GM18520 (cell line): ENCODE results near the gene FLT3.
"Not testable (repeated sequence)": the region's sequence is repeated elsewhere in the genome, so short reads cannot be mapped to it uniquely, and the experiment has no call there.

Experiments used
- ATAC-seq: cut with Tn5 transposase; IDR thresholded peaks from one replicate; pipeline ENCODE4 v1.9.1; 2021; ENCODE audit not compliant: unreplicated experiment

Gene FLT3

DNA sequence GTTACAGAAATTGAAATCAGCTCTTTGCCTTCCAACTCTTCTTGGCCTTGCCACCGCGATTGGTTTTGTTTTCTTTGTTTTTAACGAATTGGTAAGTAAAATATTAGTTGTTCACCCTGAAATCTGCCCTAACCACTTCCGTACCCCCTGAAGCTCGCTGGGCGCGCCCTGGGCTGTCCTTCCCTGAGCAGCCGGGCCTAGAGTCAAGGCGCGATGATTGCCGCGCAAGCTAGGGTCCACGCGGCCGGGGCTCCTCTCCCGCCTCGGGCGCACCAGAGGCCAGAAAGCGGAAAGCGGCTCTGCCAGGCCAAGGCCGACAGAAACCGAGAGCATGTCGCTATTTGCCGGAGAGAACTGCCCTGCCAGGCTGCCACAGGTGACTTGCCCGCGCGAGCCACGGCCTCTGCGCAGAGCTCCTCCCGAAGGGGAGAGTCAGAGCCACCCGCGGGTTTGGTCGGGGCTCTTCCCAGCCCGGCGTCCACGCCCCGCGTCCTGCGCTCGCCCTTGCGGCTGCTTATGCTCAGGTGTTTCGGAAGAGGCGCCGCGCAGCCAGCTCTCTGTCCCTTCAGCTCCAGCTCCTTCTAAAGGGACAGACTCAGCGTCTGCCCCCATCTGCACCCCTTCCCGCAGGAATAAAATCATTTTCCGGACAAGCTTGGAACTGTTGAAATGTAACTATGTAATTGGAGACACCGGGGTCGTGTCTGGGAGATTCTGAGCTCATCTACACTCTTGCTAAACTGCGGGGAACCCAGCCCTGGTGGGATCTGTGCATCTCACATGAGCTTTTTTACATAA, 124.6 kb downstream of the FLT3 start:
- ATAC-seq, result no peak

DNA sequence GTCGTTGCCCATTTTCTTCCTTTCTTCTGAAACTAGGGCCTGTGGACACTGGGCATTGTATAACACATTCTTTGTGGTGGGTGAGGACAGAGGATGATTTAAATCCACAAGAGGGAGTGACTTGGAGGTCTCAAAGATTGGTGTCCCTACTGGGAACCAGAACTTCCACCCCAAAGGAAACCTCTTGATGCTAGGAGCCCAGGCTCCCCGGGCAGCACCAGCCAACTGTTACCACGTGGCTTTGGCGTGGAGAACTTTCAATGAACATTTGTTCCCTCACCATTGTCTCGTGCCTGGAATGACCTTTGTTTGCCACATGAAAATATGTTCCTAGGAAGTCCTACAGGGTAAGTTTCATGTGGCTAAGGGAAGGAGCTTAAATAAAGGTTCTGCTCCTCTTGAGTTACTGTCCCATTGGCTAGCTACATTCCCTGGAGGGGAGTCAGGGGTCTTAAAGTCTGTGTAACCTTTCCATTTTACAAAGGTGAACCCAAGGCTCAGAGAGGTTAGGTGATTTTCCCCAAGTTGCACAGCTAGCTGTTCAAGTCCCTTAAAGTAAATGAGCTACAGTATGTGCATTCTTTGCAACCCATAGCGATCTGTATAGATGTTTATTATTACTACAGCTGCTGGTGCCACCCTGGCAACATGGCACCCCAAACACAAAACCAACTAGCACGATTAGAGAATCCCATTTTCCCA, 126.3 kb downstream of the FLT3 start:
- ATAC-seq, result no peak

DNA sequence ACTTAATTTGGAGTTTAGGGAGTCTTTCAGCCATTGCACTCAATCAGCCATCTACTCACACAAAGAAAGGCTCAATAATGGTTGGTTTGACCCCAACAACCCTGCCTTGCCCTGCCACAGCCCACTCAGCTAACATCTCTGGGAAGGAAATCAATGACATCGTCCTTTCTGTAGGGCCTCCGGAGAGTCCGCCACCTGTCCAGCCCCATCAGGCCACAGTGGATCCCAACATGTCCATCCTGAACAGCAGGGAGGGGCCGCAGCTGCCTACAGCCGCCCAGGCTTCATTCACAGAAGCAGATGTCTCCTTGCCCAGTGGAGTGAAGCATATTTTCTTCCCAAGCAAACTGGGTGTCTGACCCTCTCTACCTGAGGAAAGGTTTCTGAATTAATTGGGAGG, 127.1 kb downstream of the FLT3 start:
- no peak for ATAC-seq

DNA sequence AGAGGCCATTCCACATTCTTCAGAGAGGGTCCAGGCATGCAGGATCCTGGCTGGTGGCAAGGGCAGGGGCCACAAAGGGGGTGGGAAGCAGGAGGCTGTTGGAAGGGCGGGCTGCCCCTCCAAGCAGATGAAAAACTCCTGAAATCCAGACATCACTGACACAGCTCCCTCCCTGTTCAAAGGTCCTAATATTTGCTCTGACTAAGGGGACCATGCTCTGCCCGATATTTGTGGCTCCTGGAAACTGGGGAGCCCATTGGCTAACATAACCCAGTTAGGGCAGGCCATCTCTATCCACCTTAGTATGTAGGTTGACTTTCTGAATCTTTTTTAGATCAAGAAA, 127.9 kb downstream of the FLT3 start:
- no peak for ATAC-seq

DNA sequence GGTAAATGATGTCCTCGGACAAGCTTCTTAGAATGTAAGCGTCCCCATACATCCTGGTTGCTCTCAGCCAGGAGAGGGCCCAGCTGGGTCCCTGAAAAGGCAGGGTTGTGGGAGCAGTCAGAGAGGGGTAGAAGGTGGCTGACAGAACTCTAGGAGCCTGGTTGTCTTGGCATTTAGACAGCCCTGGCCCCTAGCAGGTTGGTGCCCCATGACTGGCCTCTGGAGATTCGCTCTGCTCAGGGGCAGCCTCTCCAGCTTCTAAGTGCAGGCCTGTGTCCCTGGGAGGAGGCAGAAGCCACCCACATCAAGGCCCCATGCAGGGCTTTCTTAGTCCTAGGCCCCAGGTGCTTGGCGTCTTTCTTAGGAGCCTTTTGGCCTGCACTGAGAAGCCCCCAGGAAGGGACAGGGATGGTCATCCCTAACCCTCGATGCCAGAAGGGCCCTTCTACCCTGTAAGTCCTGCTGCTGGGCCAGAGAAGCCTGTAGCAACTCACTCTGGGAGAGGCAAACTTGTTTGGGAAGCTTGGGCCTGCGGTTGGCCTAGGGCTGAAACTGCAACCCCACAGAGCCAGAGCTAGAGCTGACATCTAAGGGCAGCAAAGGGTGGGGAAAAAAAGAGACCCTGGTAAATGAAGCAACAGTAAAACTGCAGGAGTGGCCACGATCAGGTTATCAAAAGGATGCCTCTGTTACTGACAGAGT, 128.4 kb downstream of the FLT3 start:
- no peak for ATAC-seq

DNA sequence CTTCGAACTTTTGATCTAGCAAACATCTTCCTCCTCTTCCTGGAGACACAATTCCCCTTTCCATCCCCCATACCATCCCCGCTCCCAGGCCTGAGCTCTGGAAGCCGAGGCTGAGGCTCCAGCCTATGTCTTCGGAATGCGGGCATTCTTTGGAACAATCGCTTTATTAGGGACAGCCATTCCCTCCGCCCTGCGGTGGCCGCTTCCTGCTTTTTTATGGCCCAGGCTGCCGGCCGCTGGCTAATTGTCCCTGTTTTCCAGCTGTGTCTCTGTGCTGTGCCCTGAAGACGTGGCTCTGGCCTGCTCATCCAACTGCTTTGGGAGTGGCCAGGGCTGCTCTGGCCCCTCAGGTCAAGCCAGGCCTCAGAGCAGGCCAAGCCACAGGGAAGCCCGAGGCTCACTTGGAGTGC, 129.1 kb downstream of the FLT3 start:
- no peak for ATAC-seq

DNA sequence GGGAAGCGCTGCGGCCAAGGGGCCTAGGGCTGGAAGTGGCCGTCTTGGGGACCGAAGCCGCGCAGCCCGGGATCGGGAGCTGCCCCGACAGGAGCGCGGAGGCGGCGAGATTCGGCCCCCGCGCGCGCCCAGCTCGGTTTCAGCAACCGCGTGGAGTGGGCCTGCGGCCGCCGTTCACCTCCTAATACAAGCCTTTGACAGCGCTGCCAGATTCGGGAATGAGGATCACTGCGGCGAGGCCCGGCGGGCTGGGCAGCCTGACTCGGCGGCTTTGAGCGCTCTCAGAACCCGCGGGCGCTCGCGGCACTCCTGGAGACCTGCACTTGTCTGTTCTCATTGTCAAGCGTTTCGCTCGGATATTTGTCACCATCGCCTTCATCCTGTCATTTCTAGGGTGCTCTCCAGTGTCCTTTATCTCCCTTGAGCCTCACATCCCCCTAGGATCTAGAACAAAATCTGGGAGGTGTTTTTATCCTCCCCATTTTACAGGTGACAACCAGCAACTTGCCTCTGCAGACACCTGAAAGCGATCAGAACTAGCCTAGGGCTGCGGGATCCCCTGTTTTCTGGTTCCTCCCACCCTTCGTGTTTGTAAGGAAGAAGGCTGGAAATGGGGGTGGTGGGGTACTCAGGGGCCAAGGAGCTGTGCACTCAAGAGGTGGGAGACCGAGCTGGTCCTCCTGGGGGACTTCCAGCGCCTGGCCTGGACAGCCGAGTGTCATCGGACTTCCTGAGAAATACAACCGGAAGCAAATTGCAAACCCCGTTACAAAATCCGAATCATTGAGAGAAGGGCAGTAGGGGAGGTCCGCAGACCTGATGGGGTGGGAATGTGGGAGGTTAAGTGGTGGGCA, 129.8 kb downstream of the FLT3 start:
- ATAC-seq, result no peak

DNA sequence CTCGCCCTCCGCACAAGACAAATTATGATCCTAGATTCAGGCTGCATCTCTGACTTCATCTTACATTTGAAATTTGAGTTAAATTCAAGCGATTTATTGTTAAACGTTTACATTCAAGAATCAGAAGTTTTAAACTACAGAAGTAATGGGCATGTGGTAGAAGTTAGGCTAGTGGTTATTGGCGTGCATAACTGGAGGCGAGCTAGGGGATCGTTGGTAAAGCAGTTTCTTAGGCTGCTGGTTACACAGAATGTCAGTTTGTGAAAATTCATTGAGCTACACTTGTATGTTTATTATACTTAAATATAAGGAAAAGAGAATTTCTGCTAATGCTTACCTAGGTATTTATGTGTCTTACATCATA, 130.5 kb downstream of the FLT3 start:
- ATAC-seq, result no peak

DNA sequence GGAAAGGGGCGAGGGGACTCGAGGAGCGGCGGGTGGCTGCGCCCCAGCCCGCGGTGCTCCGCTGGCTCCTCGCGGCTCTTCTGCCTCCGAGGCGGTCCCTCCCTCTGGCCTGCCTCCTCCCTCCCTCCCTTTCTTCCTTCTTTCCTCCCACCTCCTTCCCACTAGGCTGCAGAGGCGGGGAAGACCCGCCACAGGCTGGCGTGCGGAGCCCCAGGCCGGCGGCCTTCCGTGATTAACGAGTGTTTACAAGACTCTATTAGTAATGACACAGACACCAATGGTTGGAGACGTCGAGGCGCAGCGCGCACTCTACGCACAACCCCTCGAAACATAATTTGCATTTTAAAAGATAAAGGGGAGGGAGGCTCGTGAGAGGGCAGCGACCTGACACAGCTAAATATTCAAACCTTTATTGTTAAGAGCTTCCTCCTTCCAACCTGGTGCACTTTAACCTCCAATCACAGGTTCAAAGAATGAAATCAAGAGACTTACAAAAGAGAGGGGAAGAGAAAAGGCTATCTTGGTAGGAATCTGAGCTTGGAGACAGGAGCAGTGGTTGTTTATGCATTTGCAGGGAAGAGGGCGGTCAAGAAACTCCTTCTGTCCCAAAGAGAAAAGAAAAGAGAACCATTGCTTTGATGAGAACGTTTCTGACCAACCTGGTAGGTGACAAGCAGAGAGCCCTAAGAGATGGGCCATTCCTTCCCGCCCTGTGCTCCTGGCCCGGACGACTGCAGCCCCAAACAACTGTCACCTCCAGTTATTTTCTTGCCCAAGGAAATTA, 131.1 kb downstream of the FLT3 start, which contains the start of gene CDX2:
CDX2 (minus strand) TSS at position 234 of the 784 bp plus-strand sequence. CDS start 309 bp downstream, outside the sequence.
- no peak for ATAC-seq

DNA sequence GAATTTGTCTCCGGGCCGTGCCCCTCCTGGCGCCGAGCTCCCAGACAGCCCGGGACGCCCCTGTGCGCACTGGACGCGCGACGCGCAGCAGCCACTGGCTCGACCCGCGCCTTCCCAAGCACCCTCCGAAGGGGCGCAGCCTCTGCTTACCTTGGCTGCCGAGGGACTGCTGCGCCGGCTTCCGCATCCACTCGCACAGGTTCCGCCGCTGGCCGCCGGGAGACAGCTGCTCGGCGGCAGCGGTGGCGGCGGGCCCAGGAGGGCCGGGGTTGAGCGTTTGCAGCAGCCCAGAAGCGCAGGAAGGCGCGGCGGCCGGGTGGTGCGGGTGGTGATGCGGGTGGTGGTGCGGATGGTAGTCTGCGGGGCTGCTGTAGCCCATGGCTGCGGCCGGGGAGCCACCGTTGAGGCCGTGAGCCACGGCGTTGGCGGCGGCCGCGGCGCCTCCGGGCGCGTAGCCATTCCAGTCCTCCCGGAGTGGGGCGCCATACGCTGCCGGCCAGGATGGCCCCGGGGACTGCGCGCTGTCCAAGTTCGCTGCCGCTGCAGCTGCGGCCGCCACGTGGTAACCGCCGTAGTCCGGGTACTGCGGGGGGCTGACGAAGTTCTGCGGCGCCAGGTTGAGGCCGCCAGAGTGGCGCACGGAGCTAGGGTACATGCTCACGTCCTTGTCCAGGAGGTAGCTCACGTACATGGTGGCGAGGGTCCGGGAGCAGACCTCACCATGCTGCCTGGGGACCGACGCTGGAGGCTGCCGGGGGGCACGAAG, 131.9 kb downstream of the FLT3 start:
- no peak for ATAC-seq

DNA sequence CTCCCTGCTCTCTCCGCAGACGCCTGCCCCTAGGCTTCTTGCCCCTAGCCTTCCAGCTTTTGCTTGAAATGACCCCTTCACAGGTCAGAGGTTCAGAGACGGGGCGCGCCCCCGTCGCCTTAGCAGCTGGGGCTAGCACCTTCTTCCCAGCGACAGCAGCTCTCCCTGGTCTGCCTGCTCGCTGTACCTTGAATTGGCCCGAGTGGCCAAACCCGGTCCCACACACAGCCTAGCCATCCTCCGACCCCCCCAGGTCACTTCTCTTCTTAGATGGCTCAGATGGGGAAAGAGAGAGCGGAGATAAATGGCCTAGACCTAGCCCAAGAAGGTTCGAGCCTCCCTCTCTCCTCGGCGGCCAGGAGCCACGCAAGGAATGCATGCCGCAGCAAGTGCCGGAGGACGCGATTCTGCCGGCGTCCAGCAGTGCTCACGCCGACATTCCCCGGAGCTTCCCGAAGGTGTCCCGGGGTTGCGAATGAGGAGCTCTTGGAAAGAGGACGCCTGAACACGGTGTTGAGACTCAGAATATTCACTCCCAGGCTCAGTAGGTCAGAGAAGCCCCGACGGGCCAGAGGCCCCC, 132.6 kb downstream of the FLT3 start:
- no peak for ATAC-seq

DNA sequence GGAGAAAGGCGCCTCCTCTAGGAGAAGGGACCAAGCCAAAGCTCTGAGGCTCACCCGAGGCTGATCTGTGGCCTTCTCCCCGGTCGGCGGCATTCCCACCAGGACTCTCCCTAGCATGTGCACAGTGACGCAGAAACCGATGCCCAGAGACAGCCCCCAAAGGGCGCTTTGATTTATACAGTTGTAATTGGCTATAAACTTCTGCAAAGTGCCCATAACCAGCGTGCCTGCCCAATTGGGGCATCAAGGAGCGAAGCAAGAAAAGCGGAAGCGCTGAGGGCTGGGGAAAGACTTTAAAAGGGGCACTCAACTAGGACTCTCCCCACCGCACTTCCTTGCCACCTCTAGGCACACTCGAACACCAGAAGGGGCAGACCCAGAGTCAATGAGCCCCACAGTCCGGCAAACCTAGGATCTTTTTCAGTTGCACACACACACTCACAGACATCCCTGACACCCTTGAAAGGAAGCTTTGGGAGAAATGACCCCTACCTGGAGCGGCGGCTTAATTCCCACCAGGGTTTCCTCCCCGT, 133.1 kb downstream of the FLT3 start:
- ATAC-seq, result no peak

DNA sequence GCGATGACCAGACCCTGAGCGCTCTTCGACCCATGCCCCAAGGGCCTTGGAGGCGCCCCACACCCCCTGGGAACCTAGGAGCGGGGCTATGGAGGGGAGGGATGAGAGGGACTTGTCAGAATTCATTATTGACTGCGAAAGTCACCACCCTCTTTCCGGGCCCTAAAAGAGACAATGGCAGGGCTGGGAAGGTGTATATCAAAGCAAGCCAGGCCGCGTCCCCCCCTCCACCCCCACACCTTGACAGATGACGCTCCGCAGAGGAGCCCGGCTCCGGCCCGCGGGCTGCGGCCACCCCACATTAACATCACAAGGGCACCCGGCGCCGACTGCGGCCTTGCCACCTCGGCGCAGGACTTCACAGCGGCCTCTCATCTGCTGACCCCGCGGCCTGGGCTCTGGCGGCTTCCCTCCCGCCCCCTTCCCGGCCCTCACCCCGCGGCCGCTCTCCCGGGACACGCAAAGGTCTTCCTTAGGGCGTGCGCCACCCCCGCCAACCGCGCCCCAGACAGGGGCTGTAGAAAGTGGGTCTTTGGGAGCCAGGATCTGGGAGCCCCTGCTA, 133.7 kb downstream of the FLT3 start:
- no peak for ATAC-seq

DNA sequence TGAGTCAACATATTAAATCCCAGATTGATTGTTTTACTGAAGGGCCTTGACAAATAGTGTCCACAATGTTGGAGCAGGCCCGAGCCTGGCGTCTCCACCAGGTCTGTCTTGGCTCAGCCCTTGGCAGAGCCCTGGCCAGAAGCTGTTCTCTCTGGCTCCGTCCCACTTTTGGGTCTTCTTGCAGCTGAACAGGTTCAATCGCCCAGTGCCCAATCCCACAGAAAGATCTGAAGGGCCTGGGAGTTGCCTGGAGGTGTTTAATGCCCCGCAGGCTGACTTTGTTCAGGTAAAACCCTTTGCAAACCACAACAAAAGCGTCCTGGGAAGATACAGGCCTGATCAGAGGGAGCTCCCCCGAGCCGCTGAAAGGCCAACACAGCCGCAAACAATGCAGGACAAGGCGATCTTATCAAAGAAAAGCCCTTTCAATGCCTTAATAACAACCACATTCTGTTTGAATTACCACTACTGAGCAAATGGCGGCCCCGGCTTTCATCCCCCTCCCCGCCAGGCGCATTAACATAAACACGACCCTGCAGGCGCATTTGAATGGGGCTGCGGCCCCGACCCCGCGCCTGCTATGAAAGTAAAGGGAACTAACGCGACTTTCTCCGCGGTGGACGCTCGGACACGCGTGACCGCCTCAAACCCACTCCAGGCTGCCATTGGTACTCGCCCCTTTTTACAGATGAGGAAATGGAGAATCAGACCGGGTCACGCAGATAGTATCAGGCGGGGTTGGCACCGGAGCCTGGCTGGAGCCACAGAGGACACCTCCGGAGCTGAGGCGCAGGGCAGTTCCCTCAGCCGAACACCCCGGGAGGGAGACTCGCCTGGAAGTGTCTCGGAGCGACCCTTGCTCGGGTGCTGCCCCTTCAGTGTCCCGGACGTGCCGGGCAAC, 134.4 kb downstream of the FLT3 start:
- no peak for ATAC-seq

DNA sequence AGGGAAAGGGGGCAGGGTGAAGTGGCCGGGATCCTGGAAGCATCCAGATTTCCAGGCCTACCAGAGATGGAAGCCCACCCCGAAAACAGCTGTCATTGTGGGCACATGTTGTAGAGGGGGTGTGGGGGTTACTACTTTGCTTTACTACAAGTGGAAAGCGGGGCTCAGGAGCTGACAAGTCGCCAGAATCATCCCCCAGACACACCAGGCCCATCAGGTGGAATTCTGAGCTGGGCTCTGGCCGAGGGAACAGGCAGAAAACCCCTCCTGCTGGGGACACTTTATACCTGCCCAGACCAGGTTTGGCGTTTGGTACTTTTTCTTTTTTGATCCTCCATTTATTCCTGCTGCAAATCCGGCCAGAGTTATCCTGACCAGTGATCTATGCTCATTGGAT, 135.0 kb downstream of the FLT3 start:
- ATAC-seq, result no peak

DNA sequence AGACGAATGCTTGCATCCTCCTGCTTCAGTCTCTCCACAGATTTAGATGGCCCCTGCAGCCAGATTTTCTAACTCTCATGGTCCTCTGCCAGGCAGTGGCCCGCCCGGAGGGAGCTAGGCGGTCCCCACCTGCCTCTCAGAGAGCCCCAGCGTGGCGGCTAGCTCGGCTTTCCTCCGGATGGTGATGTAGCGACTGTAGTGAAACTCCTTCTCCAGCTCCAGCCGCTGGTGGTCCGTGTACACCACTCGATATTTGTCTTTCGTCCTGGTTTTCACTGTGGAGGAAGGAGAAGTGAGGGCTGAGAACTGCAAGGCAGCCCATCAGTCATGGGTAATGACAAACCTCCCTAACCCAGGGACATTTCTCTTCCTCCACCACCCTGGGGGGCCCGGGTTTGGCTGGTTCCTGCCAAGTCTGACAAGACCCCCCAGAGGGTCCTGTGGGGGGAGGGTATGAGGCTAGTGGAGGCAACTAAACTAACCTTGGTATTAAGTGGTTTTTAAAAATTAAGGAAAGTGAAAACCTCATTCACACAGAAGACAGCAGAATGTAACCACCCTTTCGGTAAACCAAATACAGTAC, 135.5 kb downstream of the FLT3 start:
- no peak for ATAC-seq

DNA sequence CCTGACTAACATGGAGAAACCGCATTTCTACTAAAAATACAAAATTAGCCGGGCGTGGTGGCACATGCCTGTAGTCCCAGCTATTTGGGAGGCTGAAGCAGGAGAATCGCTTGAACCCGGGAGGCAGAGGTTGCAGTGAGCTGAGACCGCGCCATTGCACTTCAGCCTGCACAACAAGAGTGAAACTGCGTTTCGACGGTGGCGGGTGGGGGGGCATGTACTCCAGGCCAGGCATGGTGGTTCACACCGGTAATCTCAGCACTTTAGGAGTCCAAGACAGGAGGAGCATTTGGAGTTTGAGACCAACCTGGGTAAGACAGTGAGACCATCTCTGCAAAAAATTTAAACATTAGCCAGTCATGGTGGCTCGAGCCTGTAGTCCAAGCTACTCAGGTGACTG, 136.2 kb downstream of the FLT3 start:
- ATAC-seq, result not testable (repeated sequence)
